Smooth muscle cell (in vitro differentiated cells): ENCODE results near the gene SIK3. TPM values are rescaled to one million over a fixed set of nuclear protein-coding genes. Genes with fewer than 3 reads are reported as not detected.

Source experiments
- DNase-seq: peaks from one replicate; lab custom pipeline; 2025; ENCODE audit not compliant: unreplicated experiment; lab: John Stamatoyannopoulos, UW
- H2AFZ ChIP-seq: fragments of 200-600 bp; sonication (generic); 2 replicates; pipeline ENCODE4 v1.6.0; 2016; ENCODE audit warnings: antibody characterized with exemption, low read depth, mild to moderate bottlenecking
- H3F3A ChIP-seq: fragments of 200-600 bp; sonication (generic); 2 replicates; pipeline ENCODE4 v1.6.0; 2017; ENCODE audit warnings: antibody characterized with exemption, low read depth
- H3K27ac ChIP-seq: fragments of 200-600 bp; sonication (generic); 2 replicates; pipeline ENCODE4 v1.5.1; 2016; ENCODE audit warnings: low read depth, mild to moderate bottlenecking
- H3K27me3 ChIP-seq: fragments of 200-600 bp; sonication (generic); 2 replicates; pipeline ENCODE4 v1.6.1; 2016; ENCODE audit warnings: low read depth, mild to moderate bottlenecking
- H3K36me3 ChIP-seq: fragments of 200-600 bp; sonication (generic); 2 replicates; pipeline ENCODE4 v1.5.1; 2016; ENCODE audit warnings: low read depth
- H3K4me1 ChIP-seq: fragments of 200-600 bp; sonication (generic); 2 replicates; pipeline ENCODE4 v1.5.1; 2016; ENCODE audit warnings: low read depth
- H3K4me2 ChIP-seq: fragments of 200-600 bp; sonication (generic); 2 replicates; pipeline ENCODE4 v1.6.0; 2016; ENCODE audit warnings: mild to moderate bottlenecking
- H3K4me3 ChIP-seq: fragments of 200-600 bp; sonication (generic); 2 replicates; pipeline ENCODE4 v1.5.1; 2016; ENCODE audit warnings: mild to moderate bottlenecking
- H3K79me2 ChIP-seq: fragments of 200-600 bp; sonication (generic); 2 replicates; pipeline ENCODE4 v1.6.0; 2016; ENCODE audit warnings: low read depth, mild to moderate bottlenecking
- H3K9ac ChIP-seq: fragments of 200-600 bp; sonication (generic); 2 replicates; pipeline ENCODE4 v1.6.0; 2016; ENCODE audit warnings: low read depth
- H3K9me3 ChIP-seq: fragments of 200-600 bp; sonication (generic); replicated peaks from 2 replicates; pipeline ENCODE4 v1.5.1; 2016; ENCODE audit warnings: low read depth
- H4K20me1 ChIP-seq: fragments of 200-600 bp; sonication (generic); 2 replicates; pipeline ENCODE4 v1.6.0; 2016; ENCODE audit warnings: low read depth
- WGBS: methylation state at CpG from one replicate; pipeline ENCODE4 v1.1.7; 2016; ENCODE audit warnings: low lambda C conversion rate; 5-methylcytosine and 5-hydroxymethylcytosine counted together
- polyA plus RNA-seq: library from polyadenylated mRNA; unstranded; fragments of >200 nt; fragmentation: Nextera tagmentation; extraction: Ambion mirVana; gene quantifications from 2 replicates; pipeline ENCODE4 v1.2.1, GENCODE V29; 2016
- total RNA-seq: library from RNA; depleted of rRNA; stranded (reverse); fragments of >200 nt; gene quantifications from 2 replicates; pipeline ENCODE4 v1.2.3, GENCODE V29; 2014
- TF ChIP-seq, protein P1 (sequence below): fragments of 200-600 bp; sonication (generic); IDR thresholded peaks from 2 replicates; pipeline ENCODE4 v1.5.1; 2017; ENCODE audit warnings: borderline replicate concordance, mild to moderate bottlenecking, antibody characterized with exemption; ENCODE audit not compliant: insufficient read depth, poor library complexity, severe bottlenecking

The SIK3 gene
- total and polyA plus RNA-seq, 2 experiments from 2014 or later: 11.0 to 11.9 TPM

GRCh38 chr11:116800610-116801009, 297.6 kb downstream of the SIK3 start:
- no peaks in the 10 kb centered on the region for H3F3A ChIP-seq
- WGBS: 95% methylated on average over 2 of the region's 2 CpGs
- no peak overlapping the region for H3K9ac ChIP-seq

DNA sequence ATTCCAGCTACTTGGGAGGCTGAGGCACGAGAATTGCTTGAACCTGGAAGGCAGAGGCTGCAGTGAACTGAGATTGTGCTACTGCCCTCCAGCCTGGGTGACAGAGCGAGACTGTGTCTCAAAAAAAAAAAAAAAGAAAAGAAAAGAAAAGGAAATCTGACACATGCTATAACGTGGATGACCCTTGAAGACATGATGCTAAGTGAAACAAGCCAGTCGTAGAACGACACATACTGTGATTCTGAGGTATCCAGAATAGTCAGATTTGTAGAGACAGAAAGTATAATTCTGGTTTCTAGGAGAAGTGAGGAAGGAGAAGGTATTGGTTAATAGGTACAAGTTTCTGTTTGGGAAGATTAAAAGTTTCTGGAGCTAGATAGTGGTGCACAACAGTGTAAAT, 299.9 kb downstream of the SIK3 start:
- WGBS: 93% methylated on average over 5 of the region's 5 CpGs
- TF ChIP-seq, protein P1, sequence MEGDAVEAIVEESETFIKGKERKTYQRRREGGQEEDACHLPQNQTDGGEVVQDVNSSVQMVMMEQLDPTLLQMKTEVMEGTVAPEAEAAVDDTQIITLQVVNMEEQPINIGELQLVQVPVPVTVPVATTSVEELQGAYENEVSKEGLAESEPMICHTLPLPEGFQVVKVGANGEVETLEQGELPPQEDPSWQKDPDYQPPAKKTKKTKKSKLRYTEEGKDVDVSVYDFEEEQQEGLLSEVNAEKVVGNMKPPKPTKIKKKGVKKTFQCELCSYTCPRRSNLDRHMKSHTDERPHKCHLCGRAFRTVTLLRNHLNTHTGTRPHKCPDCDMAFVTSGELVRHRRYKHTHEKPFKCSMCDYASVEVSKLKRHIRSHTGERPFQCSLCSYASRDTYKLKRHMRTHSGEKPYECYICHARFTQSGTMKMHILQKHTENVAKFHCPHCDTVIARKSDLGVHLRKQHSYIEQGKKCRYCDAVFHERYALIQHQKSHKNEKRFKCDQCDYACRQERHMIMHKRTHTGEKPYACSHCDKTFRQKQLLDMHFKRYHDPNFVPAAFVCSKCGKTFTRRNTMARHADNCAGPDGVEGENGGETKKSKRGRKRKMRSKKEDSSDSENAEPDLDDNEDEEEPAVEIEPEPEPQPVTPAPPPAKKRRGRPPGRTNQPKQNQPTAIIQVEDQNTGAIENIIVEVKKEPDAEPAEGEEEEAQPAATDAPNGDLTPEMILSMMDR: no peak

More at GRCh38 chr11:116800610-116801009, 297.6 kb downstream of the SIK3 start:
- H4K20me1 ChIP-seq: no peaks in the 10 kb centered on the region
- no peaks in the 10 kb centered on the region for H3K4me1 ChIP-seq
- H3K4me2 ChIP-seq: no peak overlapping the region
- no peaks in the 10 kb centered on the region for H3K9me3 ChIP-seq
- TF ChIP-seq, protein P1: no peak
- H3K4me3 ChIP-seq: no peak overlapping the region
- H3K36me3 ChIP-seq: no peaks in the 10 kb centered on the region
- no peak for DNase-seq
- H2AFZ ChIP-seq: no peak overlapping the region
- no peak overlapping the region for H3K27ac ChIP-seq
- H3K79me2 ChIP-seq: no peaks in the 10 kb centered on the region
- no peaks in the 10 kb centered on the region for H3K27me3 ChIP-seq

DNA sequence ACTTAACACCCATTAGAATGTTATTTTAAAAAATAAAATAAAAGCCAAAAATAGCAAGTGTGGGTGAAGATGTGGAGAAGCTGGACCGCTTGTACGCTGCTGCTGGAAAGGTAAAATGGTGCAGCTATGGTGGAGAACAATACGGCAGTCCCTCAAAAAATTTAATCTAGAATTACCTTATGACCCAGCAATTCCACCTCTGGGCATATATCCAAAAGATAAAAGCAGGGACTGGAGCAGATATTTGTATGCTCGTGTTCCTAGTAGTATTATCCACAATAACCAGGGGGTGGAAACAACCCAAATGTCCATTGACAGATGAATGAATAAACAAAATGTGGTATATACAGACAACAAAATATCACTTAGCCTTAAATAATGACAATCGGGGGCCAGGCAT, 300.4 kb downstream of the SIK3 start:
- no peaks in the 10 kb centered on the region for H3K79me2 ChIP-seq
- H3K4me1 ChIP-seq: no peaks in the 10 kb centered on the region
- H4K20me1 ChIP-seq: no peaks in the 10 kb centered on the region
- no peak overlapping the region for H3K4me2 ChIP-seq
- no peak for DNase-seq
- H3K9ac ChIP-seq: no peak overlapping the region
- H3K9me3 ChIP-seq: no peaks in the 10 kb centered on the region
- no peaks in the 10 kb centered on the region for H3K36me3 ChIP-seq
- H3K27ac ChIP-seq: no peak overlapping the region
- 98% methylated on average over 5 of the region's 5 CpGs for WGBS
- TF ChIP-seq, protein P1: no peak
- H3K4me3 ChIP-seq: no peak overlapping the region
- no peaks in the 10 kb centered on the region for H3F3A ChIP-seq
- no peaks in the 10 kb centered on the region for H3K27me3 ChIP-seq
- H2AFZ ChIP-seq: no peak overlapping the region

More for the DNA sequence above, 299.9 kb downstream of the SIK3 start:
- Histone ChIP-seq H3K36me3 (no peaks in the 10 kb centered on the region), H3K9me3 (no peaks in the 10 kb centered on the region), H3K9ac (no peak overlapping the region), H3K27me3 (no peaks in the 10 kb centered on the region), H4K20me1 (no peaks in the 10 kb centered on the region), H3F3A (no peaks in the 10 kb centered on the region), H3K4me1 (no peaks in the 10 kb centered on the region), H3K4me2 (no peak overlapping the region), H3K4me3 (no peak overlapping the region), H2AFZ (no peak overlapping the region), H3K79me2 (no peaks in the 10 kb centered on the region), H3K27ac (no peak overlapping the region)
- no peak for DNase-seq

GRCh38 chr11:116796548-116796947, 301.7 kb downstream of the SIK3 start:
- no peaks in the 10 kb centered on the region for H3K79me2 ChIP-seq
- no peaks in the 10 kb centered on the region for H3F3A ChIP-seq
- H3K27me3 ChIP-seq: no peaks in the 10 kb centered on the region
- no peaks in the 10 kb centered on the region for H3K9me3 ChIP-seq
- no peak for DNase-seq
- no peak overlapping the region for H2AFZ ChIP-seq
- H3K4me3 ChIP-seq: no peak overlapping the region
- H3K4me2 ChIP-seq: no peak overlapping the region
- H4K20me1 ChIP-seq: no peaks in the 10 kb centered on the region
- 97% methylated on average over 1 of the region's 1 CpG for WGBS
- H3K27ac ChIP-seq: no peak overlapping the region
- H3K9ac ChIP-seq: no peak overlapping the region
- no peaks in the 10 kb centered on the region for H3K4me1 ChIP-seq
- H3K36me3 ChIP-seq: no peaks in the 10 kb centered on the region
- TF ChIP-seq, protein P1: no peak
